Measurements from ENCODE around the gene LMAN2L.

LMAN2L gene

GRCh38 chr2:96702098-96702785 lies 37.6 kb downstream of the LMAN2L start:
- DNase-seq: no peak

DNA sequence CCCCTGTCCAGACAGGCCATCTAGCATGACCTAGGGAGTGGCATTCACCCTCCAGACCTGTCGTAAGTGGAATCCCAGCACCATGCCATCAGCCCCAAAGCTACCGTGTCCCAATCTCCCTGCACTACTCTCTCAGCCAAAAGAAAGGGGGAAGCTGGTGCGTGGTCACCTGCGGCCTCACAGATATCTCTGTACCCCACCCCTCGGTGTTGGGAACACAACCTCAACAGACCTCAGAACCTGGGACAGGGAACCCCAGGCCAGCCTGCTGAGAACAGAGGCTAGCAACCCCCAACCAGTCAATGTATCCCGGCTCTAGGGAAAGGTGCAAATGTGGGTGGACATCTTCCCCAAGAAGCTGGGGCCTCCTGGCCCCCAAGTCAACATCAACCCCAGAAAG lies 38.2 kb downstream of the LMAN2L start:
- DNase-seq: no peak

GRCh38 chr2:96700086-96700485 lies 39.8 kb downstream of the LMAN2L start:
- no peak for DNase-seq

DNA sequence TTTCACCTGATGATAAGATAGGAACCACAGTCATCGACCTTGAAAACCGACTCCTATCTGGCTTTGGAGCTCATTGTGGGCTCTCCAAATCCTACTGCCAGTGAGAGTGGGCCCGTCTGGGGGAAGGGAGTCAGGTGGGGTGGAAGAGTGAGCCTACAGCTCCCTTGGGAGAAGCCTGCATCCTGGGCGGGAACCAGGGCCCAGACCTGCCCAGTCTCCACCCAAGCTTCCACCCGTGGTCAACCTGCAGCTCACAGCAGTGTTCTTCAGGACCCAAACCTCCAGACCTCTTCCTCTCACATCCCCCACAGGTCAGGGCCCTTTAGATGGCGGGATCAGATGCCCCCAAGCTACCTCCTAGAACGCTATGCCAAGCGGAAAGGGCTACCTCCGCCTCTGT lies 40.2 kb downstream of the LMAN2L start:
- DNase-seq: no peak

- DNase-seq: no peak
Measured at GRCh38 chr2:96699021-96699420, 40.8 kb downstream of the LMAN2L start.

- no peak for DNase-seq
Measured at GRCh38 chr2:96698221-96698861, 41.5 kb downstream of the LMAN2L start.

DNA sequence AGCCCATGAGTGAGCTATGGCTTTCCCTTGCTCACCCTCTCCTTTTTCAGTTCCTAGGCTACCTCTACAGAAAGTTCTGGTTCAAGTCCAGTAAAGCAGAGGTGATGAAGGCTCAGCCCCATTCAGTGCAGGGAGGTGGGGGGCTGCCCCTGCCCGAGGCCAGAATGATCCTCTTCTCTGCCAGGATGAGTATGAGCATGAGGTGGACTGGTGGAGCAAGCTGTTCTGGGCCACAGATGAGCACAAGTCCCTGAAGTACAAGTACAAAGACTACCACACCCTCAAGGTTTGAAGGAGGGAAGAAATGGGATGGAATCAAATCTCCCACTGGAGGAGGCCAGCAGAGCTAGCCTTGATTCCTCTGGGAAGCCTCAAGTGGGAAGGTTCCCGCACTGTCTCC lies 42.4 kb downstream of the LMAN2L start:
- DNase-seq: no peak

DNA sequence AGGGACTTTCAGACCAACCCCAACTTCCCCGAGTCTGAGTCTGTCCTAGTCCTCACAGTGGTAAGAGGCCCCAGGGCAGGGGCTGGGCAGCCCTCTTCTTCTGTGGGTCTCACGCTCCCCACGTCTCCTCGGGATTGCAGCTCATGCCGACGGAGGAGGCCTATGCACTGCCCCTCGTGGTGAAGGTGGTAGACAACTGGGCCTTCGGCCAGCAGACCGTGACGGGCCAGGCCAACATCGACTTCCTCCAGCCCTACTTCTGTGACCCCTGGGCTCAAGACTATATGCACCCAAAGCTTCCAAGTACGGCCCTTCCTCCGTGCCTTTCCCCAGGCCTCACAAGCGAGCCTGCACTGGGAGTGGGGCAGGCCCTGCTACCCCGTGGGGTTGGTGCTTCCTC lies 44.3 kb downstream of the LMAN2L start:
- no peak for DNase-seq

- no peak for DNase-seq
Measured at GRCh38 chr2:96694816-96695455, 44.9 kb downstream of the LMAN2L start.

- no peak for DNase-seq
Measured at GRCh38 chr2:96694279-96694678, 45.6 kb downstream of the LMAN2L start.

GRCh38 chr2:96693286-96694200 lies 46.3 kb downstream of the LMAN2L start:
- DNase-seq: peak; percentile 15 to 57

DNA sequence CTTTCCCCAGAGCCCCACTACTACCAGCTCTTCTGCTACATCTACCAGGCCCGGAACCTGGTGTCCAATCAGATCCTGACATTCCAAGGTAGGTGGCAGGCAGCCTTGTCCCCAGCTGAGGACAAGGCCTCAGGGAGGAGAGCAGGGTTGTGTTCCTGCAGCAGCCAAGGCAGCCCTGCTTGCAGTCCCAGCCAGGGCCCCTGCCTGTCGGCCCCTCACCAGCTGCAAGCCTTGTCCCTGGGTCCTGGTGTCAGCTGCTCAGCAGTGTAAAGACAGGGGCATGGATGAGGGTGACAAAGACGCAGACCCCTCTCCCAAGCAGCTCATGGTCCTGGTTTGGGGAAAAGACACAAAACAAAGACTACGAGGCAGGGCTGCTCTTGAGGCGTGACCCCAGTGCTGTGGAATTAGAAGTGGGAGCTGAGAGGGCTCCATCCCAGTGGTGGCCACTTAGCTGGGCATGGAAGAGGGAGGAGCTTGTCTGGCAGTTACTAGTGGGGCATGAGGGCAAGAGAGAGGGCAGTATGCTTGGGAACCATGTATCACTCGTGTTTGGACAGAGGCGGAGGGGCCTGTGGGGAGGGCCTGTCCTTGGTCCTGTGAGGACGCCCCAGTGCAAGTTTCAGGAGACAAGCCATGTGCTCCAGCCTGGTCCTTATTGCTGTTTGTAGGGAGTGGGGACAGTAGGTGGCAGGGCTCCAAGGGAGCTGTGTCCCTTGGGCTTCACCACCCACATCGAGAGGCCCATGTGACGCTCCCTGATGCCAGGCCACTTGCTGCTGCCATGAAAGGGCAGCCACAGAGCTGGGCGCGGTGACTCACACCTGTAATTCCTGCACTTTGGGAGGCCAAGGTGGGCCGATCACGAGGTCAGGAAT lies 47.5 kb downstream of the LMAN2L start:
- DNase-seq: no peak

DNA sequence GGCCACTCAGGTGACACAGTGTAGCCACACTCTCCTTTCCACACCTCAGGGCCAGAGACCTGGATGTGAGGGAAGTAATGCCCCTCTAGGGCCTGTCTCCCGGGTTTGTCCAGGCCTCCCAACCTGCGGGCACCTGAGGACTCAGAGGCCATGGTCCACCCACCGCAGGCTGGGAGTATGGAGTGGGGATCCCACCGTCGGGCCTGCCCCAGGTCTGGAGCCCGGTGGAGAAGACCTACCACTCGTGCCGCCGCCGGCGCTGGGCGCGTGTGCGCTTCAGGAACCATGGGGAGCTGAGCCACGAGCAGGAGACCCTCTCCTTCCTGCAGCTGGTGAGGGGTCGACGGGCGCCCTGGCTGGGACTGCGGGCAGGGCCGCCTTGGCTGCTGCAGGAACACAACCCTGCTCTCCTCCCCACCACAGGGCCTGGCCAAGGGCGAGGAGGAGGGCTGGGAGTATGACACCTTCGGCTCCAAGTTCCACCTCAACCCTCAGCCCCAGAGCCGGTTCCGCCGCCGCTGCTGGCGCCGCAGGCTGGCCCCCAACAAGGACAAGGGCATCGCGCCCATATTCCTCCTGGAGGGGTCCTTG lies 48.7 kb downstream of the LMAN2L start:
- DNase-seq: no peak

DNA sequence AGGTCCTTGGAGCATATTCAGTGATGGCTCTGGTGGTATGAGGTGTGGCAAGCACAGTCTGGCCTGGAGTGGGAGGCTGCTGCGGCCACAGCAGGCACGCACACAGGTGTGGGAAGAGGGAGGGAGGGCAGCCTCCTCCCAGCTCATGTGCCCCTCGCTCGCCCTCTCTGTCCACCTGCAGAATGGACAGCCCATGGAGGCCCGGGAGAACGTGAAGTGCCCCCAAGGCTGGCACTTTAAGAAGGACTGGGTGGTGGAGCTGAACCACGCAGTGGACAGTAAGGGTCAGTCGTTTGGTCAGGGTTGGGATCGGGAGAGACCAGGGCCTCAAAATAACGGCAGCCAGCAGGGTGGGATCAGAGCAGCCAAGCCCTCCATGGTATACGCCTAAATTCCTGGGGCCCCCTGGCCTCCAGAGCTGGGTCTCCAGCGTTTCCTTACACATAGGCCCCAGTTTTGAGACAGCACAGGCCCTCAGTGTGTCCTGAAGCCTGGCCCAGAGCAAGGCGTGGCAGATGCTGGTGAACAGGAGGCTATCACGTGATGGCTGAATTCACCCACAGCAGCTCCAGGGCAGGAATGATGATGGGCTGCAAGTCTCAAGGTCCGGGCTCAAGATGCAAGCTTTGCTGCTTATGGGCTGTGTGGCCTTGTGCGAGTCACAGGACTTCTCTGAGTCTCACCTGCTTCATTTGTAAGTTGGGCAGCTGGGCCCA lies 49.4 kb downstream of the LMAN2L start:
- no peak for DNase-seq

DNA sequence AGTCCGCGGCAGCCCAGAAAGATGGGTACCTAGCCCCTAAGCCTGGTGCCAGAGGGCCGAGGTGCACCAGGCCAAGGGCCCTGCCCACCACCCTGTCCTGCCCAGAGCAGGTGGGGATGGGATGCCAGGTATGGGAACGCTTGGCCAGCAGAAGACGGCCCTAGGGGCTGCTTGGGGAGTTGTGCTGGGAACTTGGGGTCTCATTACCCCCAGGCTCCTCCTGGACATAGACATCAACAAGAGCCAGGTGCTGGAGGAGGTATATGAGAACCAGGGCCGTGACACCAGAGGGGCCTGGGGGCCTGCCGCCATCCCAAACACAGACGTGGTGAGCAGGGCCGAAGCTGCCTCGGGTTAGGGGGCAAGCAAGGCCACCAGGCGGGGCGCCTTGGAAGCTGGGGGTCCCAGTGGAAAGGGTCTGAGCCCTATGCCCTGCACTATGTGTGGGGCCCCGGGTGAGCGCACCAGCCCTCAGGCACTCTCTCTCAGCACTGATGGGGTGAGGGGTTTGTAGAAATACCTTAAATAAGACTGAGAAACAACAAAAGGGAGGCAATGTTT lies 50.4 kb downstream of the LMAN2L start:
- no peak for DNase-seq

DNA sequence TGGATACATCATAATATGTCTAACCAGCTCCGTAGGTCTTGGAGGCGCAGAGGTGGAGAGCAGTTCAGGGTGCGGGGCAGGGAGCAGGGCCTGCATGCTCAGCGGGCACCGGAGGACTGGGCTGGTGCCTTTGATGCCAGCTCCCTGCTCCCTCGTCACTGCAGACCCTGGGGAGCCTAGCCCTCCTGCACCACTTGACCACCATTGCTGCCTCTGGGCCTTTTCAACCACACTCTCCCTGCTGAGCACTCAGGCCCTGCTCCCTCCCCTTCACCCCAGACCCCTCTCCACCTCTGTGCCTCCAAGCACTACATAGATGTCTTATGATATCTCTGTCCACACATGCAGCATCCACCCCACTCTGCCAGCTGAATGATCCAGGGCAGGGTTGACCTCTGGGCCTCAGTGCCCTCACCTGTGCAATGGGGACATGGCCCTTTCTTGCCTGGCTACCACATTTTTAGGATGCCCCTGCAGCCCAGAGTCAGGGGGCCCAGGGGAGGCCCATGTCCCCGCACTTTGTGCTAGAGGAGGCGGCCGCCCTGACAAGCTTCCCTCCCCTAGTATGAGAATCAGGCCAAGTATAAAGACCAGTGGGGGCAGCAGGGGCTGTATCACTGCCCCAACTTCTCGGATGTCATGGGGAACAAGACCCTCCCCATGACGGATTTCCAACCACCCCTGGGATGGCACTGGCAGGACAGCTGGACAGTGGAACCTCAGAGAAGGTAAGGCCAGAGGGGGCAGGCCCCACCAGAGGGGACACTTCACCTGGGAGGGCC lies 51.0 kb downstream of the LMAN2L start:
- no peak for DNase-seq

DNA sequence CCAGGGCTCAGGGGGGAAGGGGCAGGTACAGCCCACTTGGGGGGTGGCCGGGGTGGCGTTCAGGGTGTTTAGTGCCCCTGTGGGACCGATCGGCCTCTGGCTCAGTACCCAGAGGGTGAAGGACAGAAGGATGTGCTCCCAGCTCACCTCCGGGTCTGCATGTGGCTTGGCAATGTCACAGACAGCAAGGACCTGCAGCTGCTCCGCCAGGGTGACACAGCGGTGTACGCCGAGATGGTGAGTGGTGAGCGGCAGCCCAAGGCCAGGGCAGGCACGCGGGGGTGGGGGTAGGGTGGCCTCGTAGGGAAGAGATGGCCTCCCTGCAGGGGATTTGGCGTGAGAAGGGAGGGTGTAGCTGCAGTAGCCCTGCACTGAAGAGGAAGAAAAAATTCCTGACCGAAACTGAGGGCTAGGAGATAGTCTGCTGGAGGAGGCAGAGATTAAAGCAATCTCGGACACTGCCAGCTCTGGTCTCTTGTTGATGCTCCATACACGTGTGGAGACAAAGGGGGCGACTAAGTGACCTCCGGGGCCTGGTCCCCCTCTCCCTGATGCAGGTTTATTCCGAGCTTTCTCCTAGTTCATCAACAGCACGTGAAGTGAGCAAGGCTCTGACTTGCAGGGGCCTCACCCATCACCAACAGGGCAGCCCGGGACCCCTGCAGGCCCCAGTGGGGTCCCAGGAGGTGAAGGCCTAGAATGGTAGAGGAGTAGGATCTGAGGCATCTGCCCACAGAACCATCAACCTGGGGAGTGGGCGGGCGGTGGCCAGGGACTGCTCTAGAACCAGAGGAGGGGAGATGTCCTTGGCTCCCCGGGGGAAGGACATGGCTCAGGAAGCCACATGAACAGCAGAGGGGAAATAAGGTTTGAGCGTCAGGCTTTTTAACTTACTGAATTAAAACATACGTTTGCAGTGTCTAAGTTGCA lies 51.9 kb downstream of the LMAN2L start:
- no peak for DNase-seq

GRCh38 chr2:96687266-96687665 lies 52.6 kb downstream of the LMAN2L start:
- DNase-seq: no peak
